Endothelial cell of umbilical vein (primary cell): ENCODE results near the gene CLEC16A. TPM values are rescaled to one million over a fixed set of nuclear protein-coding genes. Genes with fewer than 3 reads are reported as not detected.

ENCODE experiments used
- BruUV-seq: library from RNA; stranded (reverse); fragments of 400-500 nt; replicated peaks from 2 replicates; lab custom pipeline; 2021; lab: Mats Ljungman, UMichigan
- CTCF ChIA-PET: fragments of 300-600, 350-600 bp; sonication (Branson Sonifier 250); formaldehyde crosslinking; loops from one replicate; lab custom pipeline; 2021; ENCODE audit warnings: antibody characterized with exemption, inconsistent platforms; lab: Charles Lee
- POLR2A ChIA-PET: fragments of 300-600, 350-600 bp; sonication (Branson Sonifier 250); formaldehyde crosslinking; loops from one replicate; lab custom pipeline; 2021; ENCODE audit warnings: antibody characterized with exemption, inconsistent platforms; lab: Charles Lee
- DNase-seq: peaks from one replicate; pipeline ENCODE4 v3.0.0-alpha.2; 2011; ENCODE audit warnings: low read depth, low spot score
- FAIRE-seq: peaks from 2 replicates; lab custom pipeline; 2011; peaks lifted over from hg19 to GRCh38; lab: Jason Lieb, UNC
- H2AFZ ChIP-seq: 2 replicates; pipeline ENCODE4 v1.6.0; 2012; ENCODE audit warnings: low read depth, low read length, control low read depth, inconsistent platforms
- H3K27ac ChIP-seq: 2 replicates; pipeline ENCODE4 v1.5.1; 2011; ENCODE audit warnings: low read depth, mild to moderate bottlenecking, control low read depth, low read length, moderate library complexity; ENCODE audit not compliant: insufficient read depth
- H3K27me3 ChIP-seq, 2 experiments: 2 replicates each; pipeline versions ENCODE4 v1.6.0 to v1.6.1; 2011; ENCODE audit warnings: low read length in 2 of 2, mixed read lengths in 1 of 2; ENCODE audit not compliant: control insufficient read depth in 2 of 2, insufficient read depth in 2 of 2
- H3K36me3 ChIP-seq, 2 experiments: 2 replicates in 1 of 2; 3 replicates in 1 of 2; pipeline ENCODE4 v1.5.1; 2011; ENCODE audit warnings: low read length in 2 of 2, mild to moderate bottlenecking in 1 of 2, moderate library complexity in 1 of 2; ENCODE audit not compliant: control insufficient read depth in 2 of 2, insufficient read depth in 2 of 2; ENCODE audit errors: extremely low read depth in 1 of 2
- H3K4me1 ChIP-seq: 3 replicates; pipeline ENCODE4 v1.5.1; 2011; ENCODE audit warnings: mild to moderate bottlenecking, low read length; ENCODE audit not compliant: control insufficient read depth, insufficient read depth; ENCODE audit errors: extremely low read depth
- H3K4me2 ChIP-seq: 2 replicates; pipeline ENCODE4 v1.6.1; 2011; ENCODE audit warnings: low read length, control low read depth, mixed read lengths; ENCODE audit not compliant: insufficient read depth
- H3K4me3 ChIP-seq, 3 experiments: fragments of 200-600 bp in 1 of 3; sonication (generic), shearing (Covaris generic) in 1 of 3; replicated peaks in 1 of 3; 2 replicates each; pipeline ENCODE4 v1.5.1; 2011 to 2016; ENCODE audit warnings: control low read depth in 3 of 3, low read length in 3 of 3, mild to moderate bottlenecking in 2 of 3, inconsistent platforms in 1 of 3, low read depth in 1 of 3, moderate library complexity in 1 of 3; ENCODE audit not compliant: insufficient read depth in 1 of 3
- H3K79me2 ChIP-seq: 2 replicates; pipeline ENCODE4 v1.6.0; 2012; ENCODE audit warnings: low read length, inconsistent platforms; ENCODE audit not compliant: control insufficient read depth, insufficient read depth
- H3K9ac ChIP-seq: replicated peaks from 2 replicates; pipeline ENCODE3; 2011; ENCODE audit warnings: low read length, control low read depth; ENCODE audit not compliant: insufficient read depth; ENCODE audit errors: extremely low read depth
- H3K9me1 ChIP-seq: replicated peaks from 3 replicates; pipeline ENCODE4 v1.6.0; 2011; ENCODE audit warnings: mild to moderate bottlenecking, low read length; ENCODE audit not compliant: control insufficient read depth, insufficient read depth; ENCODE audit errors: extremely low read depth
- H3K9me3 ChIP-seq: replicated peaks from 2 replicates; pipeline ENCODE4 v1.5.1; 2012; ENCODE audit warnings: low read length, inconsistent platforms; ENCODE audit not compliant: control insufficient read depth, insufficient read depth
- H4K20me1 ChIP-seq: replicated peaks from 2 replicates; pipeline ENCODE3; 2011; ENCODE audit warnings: mild to moderate bottlenecking, low read length; ENCODE audit not compliant: control insufficient read depth, insufficient read depth; ENCODE audit errors: extremely low read depth
- EZH2 ChIP-seq: IDR thresholded peaks from 2 replicates; pipeline ENCODE4 v1.6.1; 2012; ENCODE audit warnings: borderline replicate concordance, low read depth, mild to moderate bottlenecking, moderate library complexity, low read length, inconsistent platforms; ENCODE audit not compliant: severe bottlenecking
- FOS ChIP-seq: IDR thresholded peaks from 2 replicates; pipeline ENCODE4 v1.6.1; 2011; ENCODE audit warnings: mild to moderate bottlenecking, low read length, moderate library complexity, borderline replicate concordance; ENCODE audit not compliant: insufficient read depth
- GATA2 ChIP-seq: IDR thresholded peaks from 2 replicates; pipeline ENCODE4 v1.7.0; 2011; ENCODE audit warnings: low read depth, mild to moderate bottlenecking, moderate library complexity, mixed read lengths, low read length; ENCODE audit not compliant: insufficient read length, insufficient read depth
- JUN ChIP-seq: IDR thresholded peaks from 2 replicates; pipeline ENCODE4 v1.6.1; 2011; ENCODE audit warnings: borderline replicate concordance, low read depth; ENCODE audit not compliant: insufficient read length, insufficient read depth
- MAX ChIP-seq: IDR thresholded peaks from 2 replicates; pipeline ENCODE4 v1.6.1; 2011; ENCODE audit not compliant: insufficient read depth, insufficient read length
- MYC ChIP-seq: IDR thresholded peaks from one replicate; pipeline ENCODE4 v1.6.1; 2011; ENCODE audit warnings: mild to moderate bottlenecking, low read depth, low read length
- POLR2A ChIP-seq: IDR thresholded peaks from 2 replicates; pipeline ENCODE4 v1.6.1; 2012; ENCODE audit warnings: low read depth, mild to moderate bottlenecking, control low read depth, low read length
- POLR2AphosphoS5 ChIP-seq: IDR thresholded peaks from 2 replicates; pipeline ENCODE4 v1.6.1; 2012; ENCODE audit warnings: low read depth, mild to moderate bottlenecking, control low read depth, low read length, moderate library complexity; ENCODE audit not compliant: insufficient read depth
- dilution Hi-C: fragments of 300-500 bp; cut with MboI; formaldehyde crosslinking; loops from one replicate; pipeline ENCODE4 v1.15.0; 2019; ENCODE audit warnings: low sequenced_read_pairs; ENCODE audit not compliant: extremely low pct_ligation_motif_present
- intact Hi-C: fragments of 100-400 bp; cut with micrococcal nuclease; formaldehyde crosslinking; loops from one replicate; pipeline ENCODE4 v1.10.0; 2022
- polyA plus RNA-seq, 4 experiments: library from polyadenylated mRNA; depleted of rRNA in 3 of 4; stranded (reverse) in 3 of 4; unstranded in 1 of 4; fragments of >200 nt; gene quantifications; 2 replicates each; pipeline versions ENCODE4 v1.2.1 to v1.2.3, GENCODE V29; 2011 to 2012; ENCODE audit warnings: missing spikeins in 1 of 4
- total RNA-seq: library from RNA; stranded (reverse); gene quantifications from 2 replicates; pipeline ENCODE4 v1.2.3, GENCODE V29; 2021
- TF ChIP-seq, protein P1 (sequence below), 2 donors: IDR thresholded peaks; 1 replicate in 1 of 2; 2 replicates in 1 of 2; pipeline ENCODE4 v1.5.1; 2011; ENCODE audit warnings: low read length in 2 of 2, mild to moderate bottlenecking in 2 of 2, moderate library complexity in 2 of 2, control low read depth in 1 of 2, inconsistent platforms in 1 of 2, low read depth in 1 of 2; ENCODE audit not compliant: insufficient read depth in 1 of 2; ENCODE audit errors: extremely low read depth in 1 of 2

Gene CLEC16A
- total and polyA plus RNA-seq, 2 donors (not counting 3 experiments of a cell fraction or from before 2014, with no cell fraction given) = 11.4 to 23.3 TPM

GRCh38 chr16:11149011-11149616 lies 204.8 kb downstream of the CLEC16A start:
- Histone ChIP-seq H3K4me1 (no peaks in the 10 kb centered on the region), H3K79me2 (no peaks in the 10 kb centered on the region), H3K9me1 (no peaks in the 10 kb centered on the region), H3K4me3 (no peak overlapping the region), H3K27ac (no peak overlapping the region), H2AFZ (no peak overlapping the region), H3K9me3 (no peaks in the 10 kb centered on the region), H3K36me3 (no peaks in the 10 kb centered on the region), H4K20me1 (no peaks in the 10 kb centered on the region), H3K9ac (no peak overlapping the region), H3K27me3 (no peaks in the 10 kb centered on the region), H3K4me2 (no peak overlapping the region)
- POLR2A ChIA-PET = no interaction called here
- intact Hi-C loops = no loop called here
- dilution Hi-C loops = no loop called here
- FAIRE-seq (no peak), DNase-seq (no peak)
- CTCF ChIA-PET = interaction anchor here (1.1 kb wide), 1 partner anchor 207 kb away, joined by 3 read pairs; the partner anchor contains the start of gene DEXI
- no TSS peak for BruUV-seq
- TF ChIP-seq MYC (no peak), FOS (no peak), POLR2AphosphoS5 (no peak), GATA2 (no peak)

- dilution Hi-C loops (no loop called here), intact Hi-C loops (no loop called here)
- H3K4me2 ChIP-seq = no peak overlapping the region
- no peak overlapping the region for H3K4me3 ChIP-seq
- H3K79me2 ChIP-seq = no peaks in the 10 kb centered on the region
- no peak overlapping the region for H3K27ac ChIP-seq
- no peaks in the 10 kb centered on the region for H3K27me3 ChIP-seq
- TF ChIP-seq GATA2 = no peak
- no peak for TF ChIP-seq MAX
- TF ChIP-seq MYC = no peak
- TF ChIP-seq JUN = no peak
- TF ChIP-seq, protein P1, sequence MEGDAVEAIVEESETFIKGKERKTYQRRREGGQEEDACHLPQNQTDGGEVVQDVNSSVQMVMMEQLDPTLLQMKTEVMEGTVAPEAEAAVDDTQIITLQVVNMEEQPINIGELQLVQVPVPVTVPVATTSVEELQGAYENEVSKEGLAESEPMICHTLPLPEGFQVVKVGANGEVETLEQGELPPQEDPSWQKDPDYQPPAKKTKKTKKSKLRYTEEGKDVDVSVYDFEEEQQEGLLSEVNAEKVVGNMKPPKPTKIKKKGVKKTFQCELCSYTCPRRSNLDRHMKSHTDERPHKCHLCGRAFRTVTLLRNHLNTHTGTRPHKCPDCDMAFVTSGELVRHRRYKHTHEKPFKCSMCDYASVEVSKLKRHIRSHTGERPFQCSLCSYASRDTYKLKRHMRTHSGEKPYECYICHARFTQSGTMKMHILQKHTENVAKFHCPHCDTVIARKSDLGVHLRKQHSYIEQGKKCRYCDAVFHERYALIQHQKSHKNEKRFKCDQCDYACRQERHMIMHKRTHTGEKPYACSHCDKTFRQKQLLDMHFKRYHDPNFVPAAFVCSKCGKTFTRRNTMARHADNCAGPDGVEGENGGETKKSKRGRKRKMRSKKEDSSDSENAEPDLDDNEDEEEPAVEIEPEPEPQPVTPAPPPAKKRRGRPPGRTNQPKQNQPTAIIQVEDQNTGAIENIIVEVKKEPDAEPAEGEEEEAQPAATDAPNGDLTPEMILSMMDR (IDR thresholded peaks at IDR 0.05; ENCODE audit: extremely low read depth in 1 of 2, insufficient read depth in 1 of 2, low read depth in 1 of 2, low read length in 2 of 2) = no peak
- no peak for TF ChIP-seq POLR2A
- TF ChIP-seq EZH2 = no peak
- TF ChIP-seq POLR2AphosphoS5 = no peak
- TF ChIP-seq FOS = no peak
- ChIA-PET CTCF (no interaction called here), POLR2A (no interaction called here)
- DNase-seq (no peak), FAIRE-seq (no peak)
- H3K36me3 ChIP-seq = no peaks in the 10 kb centered on the region
- no peak overlapping the region for H2AFZ ChIP-seq
- no peaks in the 10 kb centered on the region for H4K20me1 ChIP-seq
- H3K9ac ChIP-seq = no peak overlapping the region
- BruUV-seq = no TSS peak
- no peaks in the 10 kb centered on the region for H3K4me1 ChIP-seq
- H3K9me1 ChIP-seq = no peaks in the 10 kb centered on the region
- no peaks in the 10 kb centered on the region for H3K9me3 ChIP-seq
Measured at GRCh38 chr16:11150190-11150589, 205.8 kb downstream of the CLEC16A start.
